ENCODE data around the gene PPIF.

GRCh38 chr10:79359816-79360498 is 12.7 kb downstream of the PPIF start:
- TF ChIP-seq ZNF547 (CRISPR knock-in tag; IDR thresholded peaks at IDR 0.05) (no peak), HMG20B (CRISPR knock-in tag; conservative IDR thresholded peaks at IDR 0.05) (no peak), MAF1 (CRISPR knock-in tag; IDR thresholded peaks at IDR 0.05; ENCODE audit: borderline replicate concordance) (no peak), TCF7 (IDR thresholded peaks at IDR 0.05; ENCODE audit: low read depth) (no peak), TMF1 (CRISPR knock-in tag; IDR thresholded peaks at IDR 0.05; ENCODE audit: low read depth) (no peak), TAF1 (CRISPR knock-in tag; IDR thresholded peaks at IDR 0.05) (no peak)

Measured in HepG2 (cell line).